Measurements from ENCODE around the gene C2CD2.

The C2CD2 gene

DNA sequence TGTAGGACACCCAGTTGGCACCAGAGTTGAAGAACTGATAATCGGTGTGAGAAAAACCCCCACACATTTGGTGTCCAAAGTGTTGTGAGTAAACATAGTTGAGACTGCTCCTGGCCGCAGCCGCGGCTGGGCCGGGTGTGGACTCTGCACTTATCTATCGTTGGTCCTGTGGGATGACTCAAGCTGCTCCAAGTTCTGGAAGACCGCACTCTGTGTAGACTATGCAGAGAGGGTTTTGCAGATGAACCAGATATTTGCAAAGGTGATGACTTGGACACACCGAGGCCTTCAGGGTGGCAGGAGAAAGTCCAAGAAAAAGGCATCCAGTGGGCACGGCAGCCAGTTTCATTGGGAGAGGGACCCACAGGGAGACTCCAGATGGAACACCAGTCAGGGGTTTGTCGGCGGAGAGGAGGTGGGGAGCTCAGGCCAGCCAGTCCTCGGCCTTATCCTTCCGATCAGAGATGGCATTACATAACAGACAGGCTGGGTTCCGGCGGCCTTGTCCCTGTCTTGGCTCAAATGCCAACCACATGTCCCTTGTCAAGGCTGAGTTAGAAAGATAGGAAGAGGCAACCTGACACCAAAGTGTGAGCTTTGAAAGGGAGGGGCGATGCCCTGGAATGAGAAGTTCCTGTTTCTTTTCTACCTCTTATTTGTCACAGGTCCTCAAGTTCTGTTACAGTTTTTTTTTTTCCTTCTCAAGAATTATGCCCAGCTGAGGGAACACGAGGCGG, 21.1 kb downstream of the C2CD2 start:
- DNase-seq (ENCODE audit: low read depth): no peak

DNA sequence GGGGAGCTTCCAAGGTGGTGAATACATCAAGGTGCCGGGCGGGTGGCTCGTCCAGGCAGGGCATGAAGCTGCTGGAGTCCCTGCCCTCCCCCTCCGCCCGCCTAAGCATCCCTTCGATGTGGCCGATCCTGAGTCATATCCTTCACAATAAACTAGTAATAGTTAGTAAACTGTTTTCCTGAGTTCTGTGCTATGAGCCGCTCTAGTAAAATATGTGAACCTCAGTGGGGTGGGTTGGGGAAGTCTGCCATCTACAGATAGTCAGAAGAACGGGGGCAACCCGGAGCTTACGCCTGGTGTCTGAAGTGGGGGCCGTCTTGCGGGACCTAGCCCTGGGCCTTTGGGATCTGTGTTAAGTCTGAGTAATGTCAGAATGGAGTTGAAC, 21.6 kb downstream of the C2CD2 start:
- no peak for DNase-seq (ENCODE audit: low read depth)

DNA sequence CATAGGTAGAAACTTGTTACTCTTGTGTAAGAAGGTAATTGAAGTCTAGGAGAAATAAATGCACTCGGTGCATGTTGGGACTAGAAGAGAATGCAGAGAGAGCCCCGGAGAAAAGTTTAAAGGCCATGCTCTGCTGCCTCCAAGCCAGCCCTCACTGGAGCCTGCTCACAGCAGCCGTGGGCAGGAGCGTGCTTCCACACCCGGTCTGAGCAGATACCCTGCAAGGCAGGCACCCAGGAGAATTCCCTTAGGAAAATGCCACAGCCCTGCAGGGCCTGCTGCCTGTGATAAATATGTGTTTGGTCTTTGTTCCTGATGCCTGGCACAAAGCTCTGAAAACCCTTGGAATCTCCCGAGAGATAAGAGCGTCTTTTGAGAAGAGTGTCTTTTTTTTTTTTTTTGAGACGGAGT, 22.8 kb downstream of the C2CD2 start:
- DNase-seq (ENCODE audit: low read depth): no peak

DNA sequence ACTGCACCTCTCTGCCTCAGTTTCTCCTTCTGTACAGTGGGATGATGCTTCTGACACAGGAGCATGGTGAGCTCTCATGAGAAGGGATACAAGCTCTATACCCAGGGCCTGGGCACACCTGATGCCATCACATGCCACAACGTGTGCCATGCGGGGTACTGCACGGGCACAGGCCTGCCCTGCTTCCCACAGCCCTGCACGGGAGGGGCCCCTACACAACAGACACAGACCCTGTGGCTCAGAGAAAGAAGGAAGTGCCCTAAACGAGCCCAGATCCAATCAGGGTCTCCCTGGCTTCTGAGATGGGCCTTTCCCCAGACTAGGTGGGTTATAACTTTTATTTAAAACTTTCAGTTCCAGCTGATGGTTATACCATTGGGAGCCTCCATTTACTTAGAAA, 24.6 kb downstream of the C2CD2 start:
- DNase-seq (ENCODE audit: low read depth): no peak

GRCh38 chr21:41928621-41929220, 25.1 kb downstream of the C2CD2 start:
- DNase-seq (ENCODE audit: low read depth): no peak

DNA sequence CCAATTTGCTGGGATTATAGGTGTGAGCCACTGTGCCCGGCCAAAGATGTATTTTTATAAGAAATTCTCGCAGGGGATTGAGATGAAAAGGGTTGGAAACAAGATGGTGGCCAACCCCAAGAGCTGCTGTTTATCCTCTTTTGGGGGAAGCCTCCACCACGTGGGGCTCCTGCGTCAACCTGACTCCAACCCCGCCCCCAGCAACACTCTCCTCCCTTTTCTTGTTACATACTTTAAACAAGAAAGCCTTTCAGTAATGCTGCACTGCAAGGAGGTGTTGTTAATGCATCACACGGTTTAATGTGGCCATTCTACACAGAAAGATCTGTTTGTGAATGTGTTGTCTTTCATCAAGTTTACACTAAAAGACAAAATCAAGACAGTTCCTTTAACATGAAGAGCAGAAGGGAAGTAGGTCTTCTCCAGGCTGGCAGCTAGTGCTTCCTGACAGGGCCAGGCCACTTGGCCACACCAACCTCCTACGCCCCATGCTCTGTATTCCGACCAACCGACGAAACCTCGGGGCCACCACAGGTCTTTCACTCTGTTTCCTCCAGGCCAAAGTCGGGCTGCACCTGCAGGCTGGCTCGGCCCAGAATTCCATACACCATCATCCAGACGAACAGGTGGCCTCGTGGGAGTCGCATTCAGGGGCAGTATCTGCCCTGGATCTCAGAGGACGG, 25.9 kb downstream of the C2CD2 start:
- no peak for DNase-seq (ENCODE audit: low read depth)

DNA sequence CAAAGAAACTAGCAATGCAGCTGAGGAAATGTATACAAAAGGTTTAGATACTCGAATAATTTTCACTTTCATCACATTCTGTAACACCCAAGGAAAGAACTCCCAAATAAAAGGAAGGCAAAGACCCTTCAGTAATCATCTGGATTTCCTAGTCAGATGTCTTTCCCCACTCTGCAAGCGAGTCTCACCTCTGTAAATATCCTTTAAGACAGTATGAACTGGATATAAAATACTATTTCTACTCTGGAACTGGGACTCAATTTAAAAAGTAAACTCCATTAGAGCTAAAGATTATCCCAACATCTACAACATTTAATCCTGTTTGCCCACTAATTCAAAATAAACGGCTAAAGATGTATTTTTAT, 27.0 kb downstream of the C2CD2 start:
- DNase-seq (ENCODE audit: low read depth): no peak

GRCh38 chr21:41926117-41926806, 27.6 kb downstream of the C2CD2 start:
- no peak for DNase-seq (ENCODE audit: low read depth)

DNA sequence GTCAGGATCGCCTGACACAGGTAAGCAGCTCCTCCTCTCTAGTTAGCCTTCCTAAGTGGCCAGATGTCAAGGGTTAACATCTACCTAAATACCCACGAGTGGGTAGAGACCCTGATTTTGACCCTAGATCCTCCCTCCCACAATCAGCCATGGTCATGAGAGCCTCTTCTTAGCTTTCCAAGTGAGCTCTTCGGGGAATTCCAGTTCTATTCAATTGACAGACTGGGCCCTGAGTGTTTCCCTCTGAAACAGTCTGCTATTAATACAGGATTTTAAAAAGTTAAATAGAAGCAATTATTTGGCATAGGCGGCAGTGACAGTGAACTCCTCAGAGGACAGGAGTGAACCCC, 28.1 kb downstream of the C2CD2 start:
- DNase-seq (ENCODE audit: low read depth): no peak

GRCh38 chr21:41924368-41924754, 29.5 kb downstream of the C2CD2 start:
- DNase-seq (ENCODE audit: low read depth): no peak

- DNase-seq (ENCODE audit: low read depth): peak; percentile 82
Observed at GRCh38 chr21:41923631-41924367, 30.0 kb downstream of the C2CD2 start.

DNA sequence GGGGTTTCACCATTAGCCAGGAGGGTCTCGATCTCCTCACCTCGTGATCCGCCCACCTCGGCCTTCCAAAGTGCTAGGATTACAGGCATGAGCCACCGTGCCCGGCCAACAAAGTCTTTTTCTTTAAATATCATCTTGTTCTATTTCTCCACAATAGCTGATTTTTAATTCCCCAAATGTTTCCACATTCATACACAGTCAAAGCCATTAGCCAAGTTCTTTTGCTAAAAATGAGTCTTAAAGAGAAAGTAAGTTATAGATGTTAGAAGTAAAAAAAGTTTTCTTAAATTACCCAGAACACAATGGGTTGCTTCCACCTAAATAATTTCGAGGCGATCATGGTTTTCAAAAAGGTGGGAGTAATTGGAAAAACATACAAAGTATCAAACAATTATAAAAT, 30.6 kb downstream of the C2CD2 start:
- no peak for DNase-seq (ENCODE audit: low read depth)

GRCh38 chr21:41921021-41921420, 32.8 kb downstream of the C2CD2 start:
- DNase-seq (ENCODE audit: low read depth): no peak

DNA sequence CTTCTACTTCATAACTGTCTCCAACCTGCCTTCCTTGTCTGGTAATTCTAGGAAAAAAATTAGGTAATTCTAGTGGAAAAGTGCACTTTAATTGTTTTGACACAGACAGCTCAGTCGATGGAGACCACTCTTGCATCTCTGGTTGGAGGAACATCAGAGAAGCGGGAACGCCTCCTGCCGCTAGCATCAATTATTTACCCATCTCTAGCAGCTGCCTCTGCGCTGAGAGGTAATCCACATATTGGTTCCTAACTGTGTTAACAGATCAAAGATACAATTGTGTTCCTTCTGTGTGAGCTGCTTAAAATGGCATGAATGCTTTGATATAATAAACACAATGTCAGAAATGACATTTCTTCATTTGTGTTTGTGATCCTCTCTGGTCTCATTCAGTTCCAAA, 33.3 kb downstream of the C2CD2 start:
- no peak for DNase-seq (ENCODE audit: low read depth)

- DNase-seq (ENCODE audit: low read depth): no peak
Observed at GRCh38 chr21:41919666-41920398, 34.0 kb downstream of the C2CD2 start.

GRCh38 chr21:41918561-41919358, 35.1 kb downstream of the C2CD2 start:
- no peak for DNase-seq (ENCODE audit: low read depth)

DNA sequence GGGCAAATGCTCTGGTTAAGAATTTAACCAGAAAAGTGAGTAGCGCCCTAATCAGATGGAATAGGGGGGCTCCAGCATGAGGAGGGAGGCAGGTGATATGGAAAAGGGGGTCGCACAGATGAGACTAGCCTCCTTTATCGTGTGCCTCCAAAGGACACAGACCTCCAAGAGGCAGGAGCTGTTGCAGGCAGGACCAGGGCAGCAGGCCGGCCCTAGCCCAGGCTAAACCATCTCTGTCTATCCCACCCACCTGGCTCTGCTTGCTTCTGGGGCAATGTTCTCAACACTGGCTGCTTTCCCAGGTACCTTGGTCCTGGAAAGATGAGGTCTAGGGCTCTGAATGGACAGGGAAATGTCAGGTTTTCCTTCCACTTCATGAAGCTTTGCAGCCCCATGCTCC, 36.3 kb downstream of the C2CD2 start:
- no peak for DNase-seq (ENCODE audit: low read depth)

GRCh38 chr21:41916888-41917433, 36.9 kb downstream of the C2CD2 start:
- no peak for DNase-seq (ENCODE audit: low read depth)

GRCh38 chr21:41914965-41915364, 38.9 kb downstream of the C2CD2 start:
- no peak for DNase-seq (ENCODE audit: low read depth)

DNA sequence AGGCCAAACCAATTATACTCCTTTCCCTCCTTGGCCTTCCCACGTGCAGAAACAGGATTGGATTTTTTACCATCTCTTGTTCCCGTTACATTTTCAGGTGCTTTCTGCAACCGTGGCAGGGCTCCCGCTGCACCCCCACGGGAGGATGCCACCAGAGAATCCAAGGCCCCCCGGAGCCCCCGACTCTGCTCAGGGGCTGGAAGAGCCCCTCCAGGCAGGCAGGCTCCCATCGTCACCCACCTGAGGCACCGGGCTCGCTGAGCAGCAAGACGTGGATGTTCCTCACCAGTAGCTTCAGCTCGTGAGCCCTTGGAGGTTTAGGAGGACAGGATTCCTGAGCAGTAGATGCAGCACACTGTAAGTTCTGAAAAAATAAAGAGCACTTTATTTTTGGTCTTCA, 39.5 kb downstream of the C2CD2 start:
- no peak for DNase-seq (ENCODE audit: low read depth)

GRCh38 chr21:41913230-41913629, 40.6 kb downstream of the C2CD2 start:
- DNase-seq (ENCODE audit: low read depth): no peak

All from stromal cell of bone marrow (primary cell).